Measurements from ENCODE around the gene ATMIN. TPM values are rescaled to one million over a fixed set of nuclear protein-coding genes. Genes with fewer than 3 reads are reported as not detected.

The ATMIN gene
- total RNA-seq, 1 experiment from 2014 or later: 28.4 TPM

GRCh38 chr16:81069063-81069462 is 33.4 kb downstream of the ATMIN start:
- TF ChIP-seq CTCF (IDR thresholded peaks at IDR 0.05) (no peak), TCF7L2 (IDR thresholded peaks at IDR 0.05; ENCODE audit: low read depth, low read length) (no peak), REST (IDR thresholded peaks at IDR 0.05; ENCODE audit: insufficient read depth in 1 of 2, low read depth in 2 of 2, low read length in 1 of 2) (no peak), SIN3A (IDR thresholded peaks at IDR 0.05; ENCODE audit: borderline replicate concordance, insufficient read depth, low read depth, low read length) (no peak), POLR2AphosphoS5 (IDR thresholded peaks at IDR 0.05; ENCODE audit: low read depth, low read length) (no peak)
- intact Hi-C loops (cut with micrococcal nuclease; ENCODE audit: unreplicated experiment): no loop called here

GRCh38 chr16:81070979-81071378 is 35.3 kb downstream of the ATMIN start:
- ATAC-seq: no peak
- Histone ChIP-seq H3K36me3 (ENCODE audit: control insufficient read depth, insufficient read depth, low read length) (no peaks in the 10 kb centered on the region), H3K9me3 (ENCODE audit: control insufficient read depth, insufficient read depth, low read depth, low read length) (no peaks in the 10 kb centered on the region), H3K27me3 (ENCODE audit: control insufficient read depth, insufficient read depth, low read length) (no peaks in the 10 kb centered on the region), H3K4me1 (ENCODE audit: control insufficient read depth, insufficient read depth, low read length) (no peaks in the 10 kb centered on the region; the same call in 1 of the 2 replicates), H3K4me3 (ENCODE audit: low read depth in 2 of 2, low read length in 2 of 2) (no peak overlapping the region), H3K27ac (ENCODE audit: low read length) (no peak overlapping the region)
- ChIA-PET POLR2A (interaction anchor here (0.6 kb wide), 1 partner anchor 8 kb away, joined by 10 read pairs; no protein-coding TSS in a partner anchor), CTCF (no interaction called here)
- BruUV-seq (replicated peaks): no TSS peak
- in situ Hi-C loops (cut with HindIII; ENCODE audit: low pct_unique_long_range_greater_than_20kb, low sequenced_read_pairs) (no loop called here), intact Hi-C loops (cut with micrococcal nuclease; ENCODE audit: unreplicated experiment) (no loop called here)
- TF ChIP-seq TCF7L2 (IDR thresholded peaks at IDR 0.05; ENCODE audit: low read depth, low read length): no peak
- TF ChIP-seq CTCF (IDR thresholded peaks at IDR 0.05): no peak
- no peak for TF ChIP-seq POLR2AphosphoS5 (IDR thresholded peaks at IDR 0.05; ENCODE audit: low read depth, low read length)
- TF ChIP-seq REST (IDR thresholded peaks at IDR 0.05; ENCODE audit: insufficient read depth in 1 of 2, low read depth in 2 of 2, low read length in 1 of 2): no peak
- TF ChIP-seq SIN3A (IDR thresholded peaks at IDR 0.05; ENCODE audit: borderline replicate concordance, insufficient read depth, low read depth, low read length): no peak
- no peak for DNase-seq (ENCODE audit: low read depth, low spot score)

More at GRCh38 chr16:81069063-81069462, 33.4 kb downstream of the ATMIN start:
- no peaks in the 10 kb centered on the region for H3K4me1 ChIP-seq (ENCODE audit: control insufficient read depth, insufficient read depth, low read length)
- H3K27me3 ChIP-seq (ENCODE audit: control insufficient read depth, insufficient read depth, low read length): no peaks in the 10 kb centered on the region
- in situ Hi-C loops (cut with HindIII; ENCODE audit: low pct_unique_long_range_greater_than_20kb, low sequenced_read_pairs): no loop called here
- ATAC-seq (no peak), DNase-seq (ENCODE audit: low read depth, low spot score) (no peak)
- CTCF ChIA-PET: no interaction called here
- POLR2A ChIA-PET: no interaction called here
- H3K27ac ChIP-seq (ENCODE audit: low read length): no peak overlapping the region
- no peaks in the 10 kb centered on the region for H3K9me3 ChIP-seq (ENCODE audit: control insufficient read depth, insufficient read depth, low read depth, low read length)
- no TSS peak for BruUV-seq (replicated peaks)
- H3K4me3 ChIP-seq (ENCODE audit: low read depth in 2 of 2, low read length in 2 of 2): no peak overlapping the region
- H3K36me3 ChIP-seq (ENCODE audit: control insufficient read depth, insufficient read depth, low read length): no peaks in the 10 kb centered on the region

Data from Panc1 (cell line).